Gastroesophageal sphincter (tissue), 4 donors: Measurements from ENCODE around the gene IMMP2L. TPM values are rescaled to one million over a fixed set of nuclear protein-coding genes. Genes with fewer than 3 reads are reported as not detected.
"Not testable (repeated sequence)": the region's sequence is repeated elsewhere in the genome, so short reads cannot be mapped to it uniquely, and the experiment has no call there.

ENCODE experiments used
- ATAC-seq: fragments of 150-250 bp; one replicate; pipeline ENCODE4 v1.9.1; 2016; ENCODE audit warnings: mild to moderate bottlenecking, moderate library complexity
- H3K27ac ChIP-seq, 4 donors: fragments of 200-600 bp; sonication (generic) in 3 of 4; 1 replicate in 3 of 4; 2 replicates in 1 of 4; pipeline ENCODE4 v1.5.1; 2016 to 2019
- H3K27me3 ChIP-seq: fragments of 200-600 bp; sonication (generic); one replicate; pipeline ENCODE4 v1.5.1; 2019
- H3K36me3 ChIP-seq, 2 donors: fragments of 200-600 bp; sonication (generic); one replicate each; pipeline ENCODE4 v1.5.1; 2019; ENCODE audit warnings: control low read depth in 1 of 2
- H3K4me1 ChIP-seq, 3 donors: fragments of 200-600 bp; sonication (generic); 1 replicate in 2 of 3; 2 replicates in 1 of 3; pipeline ENCODE4 v1.5.1; 2016 to 2019; ENCODE audit warnings: control low read depth in 2 of 3
- H3K4me3 ChIP-seq, 2 donors: fragments of 200-600 bp; sonication (generic); one replicate each; pipeline ENCODE4 v1.5.1; 2019; ENCODE audit warnings: mild to moderate bottlenecking in 1 of 2, moderate library complexity in 1 of 2
- H3K9me3 ChIP-seq, 3 donors: fragments of 200-600 bp; sonication (generic); one replicate each; pipeline ENCODE4 v1.5.1; 2017 to 2019; ENCODE audit warnings: control low read depth in 2 of 3
- EP300 ChIP-seq: sonication (generic); formaldehyde crosslinking; IDR thresholded peaks from one replicate; pipeline ENCODE4 v1.6.1; 2017; ENCODE audit warnings: antibody characterized with exemption, mild to moderate bottlenecking
- POLR2A ChIP-seq, 2 donors: fragments of 450-650 bp; IDR thresholded peaks; one replicate each; pipeline ENCODE4 v1.6.1; 2017; ENCODE audit warnings: antibody characterized with exemption in 2 of 2, mild to moderate bottlenecking in 2 of 2, moderate library complexity in 1 of 2
- POLR2AphosphoS5 ChIP-seq: sonication (generic); formaldehyde crosslinking; IDR thresholded peaks from one replicate; pipeline ENCODE4 v1.6.1; 2017; ENCODE audit warnings: antibody characterized with exemption
- WGBS, 2 donors: methylation state at CpG; one replicate each; pipeline ENCODE4 v1.1.5; 2018; ENCODE audit warnings: low coverage in 1 of 2; 5-methylcytosine and 5-hydroxymethylcytosine counted together
- total RNA-seq, 4 donors: library from RNA; depleted of rRNA; stranded (reverse); fragments of >200 nt; gene quantifications; one replicate each; pipeline ENCODE4 v1.1.0, GENCODE V29; 2016
- TF ChIP-seq, protein P1 (sequence below), 4 experiments: fragments of 200-600 bp in 2 of 4; fragments of 450-650 bp in 2 of 4; sonication (generic) in 1 of 4; IDR thresholded peaks; one replicate each; pipeline ENCODE4 v1.5.1; 2017 to 2019; ENCODE audit warnings: antibody characterized with exemption in 4 of 4, mild to moderate bottlenecking in 2 of 4, moderate library complexity in 2 of 4

The IMMP2L gene
- total RNA-seq, 4 donors from 2014 or later = 13.6 to 38.5 (median 30.1) TPM

DNA sequence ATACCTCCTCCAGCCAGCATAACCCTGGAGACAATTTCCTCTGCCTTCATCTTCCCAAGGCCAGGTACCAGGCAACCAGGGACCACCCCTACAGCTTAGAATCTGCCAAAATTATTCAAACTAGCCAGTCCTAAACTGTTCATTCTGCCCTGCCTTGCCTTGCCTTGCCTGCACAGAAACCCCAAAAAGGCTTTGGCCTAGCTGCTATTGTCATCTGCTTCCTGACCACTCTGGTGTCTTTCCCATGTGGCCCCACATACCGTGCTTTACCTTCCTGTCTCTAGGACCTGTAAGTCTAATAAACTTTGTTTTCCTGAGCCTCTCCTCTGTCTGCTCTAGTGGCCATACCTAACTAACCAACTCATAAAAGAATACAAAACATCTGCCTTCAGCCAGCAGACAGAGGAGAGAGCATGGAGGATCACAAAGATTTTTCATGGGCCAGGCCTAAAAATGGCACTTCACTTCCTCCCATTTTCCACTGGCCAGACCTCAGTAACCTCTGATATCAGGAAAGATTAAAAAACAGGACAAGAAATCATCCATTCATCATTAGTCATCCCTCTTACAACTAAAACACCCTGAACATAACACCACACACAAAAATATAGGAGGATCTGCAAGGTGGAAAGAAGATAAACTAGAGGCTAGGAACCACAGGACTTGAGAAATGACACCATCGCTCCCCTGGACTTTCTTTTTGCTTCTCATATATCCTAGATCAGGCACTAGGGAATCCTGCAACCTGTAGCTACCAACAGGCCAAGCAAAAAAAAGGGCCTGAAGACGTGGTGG, 51.5 kb downstream of the IMMP2L start:
- Histone ChIP-seq H3K4me1 (no peaks in the 10 kb centered on the region), H3K36me3 (no peaks in the 10 kb centered on the region), H3K27ac (no peak overlapping the region), H3K27me3 (no peaks in the 10 kb centered on the region), H3K4me3 (no peak overlapping the region), H3K9me3 (no peaks in the 10 kb centered on the region)
- WGBS, 2 donors = 92 to 100% methylated on average over 2 of the region's 3 CpGs
- no peak for TF ChIP-seq POLR2A (IDR thresholded peaks at IDR 0.05)
- TF ChIP-seq EP300 = no peak
- TF ChIP-seq POLR2AphosphoS5 = no peak
- TF ChIP-seq, protein P1, sequence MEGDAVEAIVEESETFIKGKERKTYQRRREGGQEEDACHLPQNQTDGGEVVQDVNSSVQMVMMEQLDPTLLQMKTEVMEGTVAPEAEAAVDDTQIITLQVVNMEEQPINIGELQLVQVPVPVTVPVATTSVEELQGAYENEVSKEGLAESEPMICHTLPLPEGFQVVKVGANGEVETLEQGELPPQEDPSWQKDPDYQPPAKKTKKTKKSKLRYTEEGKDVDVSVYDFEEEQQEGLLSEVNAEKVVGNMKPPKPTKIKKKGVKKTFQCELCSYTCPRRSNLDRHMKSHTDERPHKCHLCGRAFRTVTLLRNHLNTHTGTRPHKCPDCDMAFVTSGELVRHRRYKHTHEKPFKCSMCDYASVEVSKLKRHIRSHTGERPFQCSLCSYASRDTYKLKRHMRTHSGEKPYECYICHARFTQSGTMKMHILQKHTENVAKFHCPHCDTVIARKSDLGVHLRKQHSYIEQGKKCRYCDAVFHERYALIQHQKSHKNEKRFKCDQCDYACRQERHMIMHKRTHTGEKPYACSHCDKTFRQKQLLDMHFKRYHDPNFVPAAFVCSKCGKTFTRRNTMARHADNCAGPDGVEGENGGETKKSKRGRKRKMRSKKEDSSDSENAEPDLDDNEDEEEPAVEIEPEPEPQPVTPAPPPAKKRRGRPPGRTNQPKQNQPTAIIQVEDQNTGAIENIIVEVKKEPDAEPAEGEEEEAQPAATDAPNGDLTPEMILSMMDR (IDR thresholded peaks at IDR 0.05) = no peak
- no peak for ATAC-seq

DNA sequence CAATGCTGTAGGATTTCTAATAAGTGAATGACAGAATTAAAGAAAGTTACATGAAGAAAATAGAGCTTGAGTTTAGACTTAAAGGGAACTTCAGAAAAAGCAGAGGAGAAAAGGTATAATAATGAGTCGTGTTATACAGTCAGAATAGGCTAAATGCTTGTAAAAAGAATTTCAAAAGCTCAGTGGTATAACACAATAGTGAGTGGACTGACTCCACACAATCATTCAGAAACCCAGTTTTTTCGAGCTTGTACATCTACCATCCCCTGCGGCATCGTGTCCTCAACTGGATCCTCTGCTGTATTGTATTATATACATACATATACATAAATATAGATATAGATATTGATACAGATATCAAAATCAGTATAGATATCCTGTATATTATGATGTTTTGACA, 52.2 kb downstream of the IMMP2L start:
- no peak overlapping the region for H3K27ac ChIP-seq
- H3K36me3 ChIP-seq = no peaks in the 10 kb centered on the region
- ATAC-seq = no peak
- 90 to 92% methylated on average over 4 of the region's 4 CpGs for WGBS, 2 donors
- no peaks in the 10 kb centered on the region for H3K27me3 ChIP-seq
- H3K4me3 ChIP-seq = no peak overlapping the region
- no peaks in the 10 kb centered on the region for H3K4me1 ChIP-seq
- no peaks in the 10 kb centered on the region for H3K9me3 ChIP-seq
- no peak for TF ChIP-seq POLR2A (IDR thresholded peaks at IDR 0.05)
- TF ChIP-seq, protein P1 (IDR thresholded peaks at IDR 0.05) = no peak
- no peak for TF ChIP-seq EP300
- TF ChIP-seq POLR2AphosphoS5 = no peak

DNA sequence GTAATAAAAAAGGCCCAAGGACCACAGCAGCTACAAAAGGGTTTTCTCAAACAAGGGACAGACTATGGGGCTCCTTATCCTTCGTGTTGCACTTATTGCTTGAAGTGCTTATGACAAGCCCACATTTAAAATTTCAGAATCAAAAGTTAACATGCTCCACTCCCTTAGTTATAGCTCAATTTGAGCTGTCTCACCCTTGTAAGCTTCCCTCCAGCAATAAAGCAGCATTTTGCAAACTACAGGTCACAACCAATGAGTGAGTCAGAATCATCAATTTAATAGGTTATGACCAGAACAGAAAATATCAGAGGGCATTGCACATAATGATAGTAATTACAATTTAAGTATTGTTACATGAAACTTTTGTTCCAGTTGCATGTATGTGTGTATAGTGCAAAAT, 53.0 kb downstream of the IMMP2L start:
- H3K27ac ChIP-seq = no peak overlapping the region
- 63 to 67% methylated on average over 1 of the region's 1 CpG for WGBS, 2 donors
- no peak for ATAC-seq
- TF ChIP-seq POLR2A (IDR thresholded peaks at IDR 0.05) = no peak
- H3K9me3 ChIP-seq = no peaks in the 10 kb centered on the region
- no peaks in the 10 kb centered on the region for H3K27me3 ChIP-seq
- no peaks in the 10 kb centered on the region for H3K36me3 ChIP-seq
- H3K4me1 ChIP-seq = no peaks in the 10 kb centered on the region
- no peak overlapping the region for H3K4me3 ChIP-seq

DNA sequence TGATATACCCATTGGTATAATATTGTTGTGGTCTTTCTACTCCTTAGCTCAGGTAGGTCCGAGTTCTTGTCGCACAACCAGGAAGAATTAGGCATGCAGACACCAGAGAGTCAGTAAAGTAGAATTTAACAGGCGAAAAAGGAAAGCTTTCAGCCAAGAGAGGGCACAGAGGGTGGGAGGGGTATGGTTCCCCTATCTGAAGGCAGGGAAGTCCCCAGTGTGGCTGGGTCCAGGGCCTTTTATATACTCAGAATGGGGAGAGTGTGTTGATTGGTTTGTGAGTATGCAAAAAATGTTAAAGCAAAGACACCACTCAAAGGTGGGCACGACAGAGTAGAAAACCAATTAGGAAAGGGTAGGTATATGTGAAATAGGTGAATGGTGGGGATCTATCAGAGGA, 53.9 kb downstream of the IMMP2L start:
- Histone ChIP-seq H3K4me3 (no peak overlapping the region), H3K27ac (no peak overlapping the region), H3K9me3 (no peaks in the 10 kb centered on the region), H3K27me3 (no peaks in the 10 kb centered on the region), H3K4me1 (no peaks in the 10 kb centered on the region), H3K36me3 (no peaks in the 10 kb centered on the region)
- ATAC-seq = no peak
- TF ChIP-seq POLR2AphosphoS5 = no peak
- TF ChIP-seq, protein P1 (IDR thresholded peaks at IDR 0.05) = no peak
- no peak for TF ChIP-seq EP300
- no peak for TF ChIP-seq POLR2A (IDR thresholded peaks at IDR 0.05)
- WGBS, 2 donors = 80 to 94% methylated on average over 1 to 4 of the region's 4 CpGs

DNA sequence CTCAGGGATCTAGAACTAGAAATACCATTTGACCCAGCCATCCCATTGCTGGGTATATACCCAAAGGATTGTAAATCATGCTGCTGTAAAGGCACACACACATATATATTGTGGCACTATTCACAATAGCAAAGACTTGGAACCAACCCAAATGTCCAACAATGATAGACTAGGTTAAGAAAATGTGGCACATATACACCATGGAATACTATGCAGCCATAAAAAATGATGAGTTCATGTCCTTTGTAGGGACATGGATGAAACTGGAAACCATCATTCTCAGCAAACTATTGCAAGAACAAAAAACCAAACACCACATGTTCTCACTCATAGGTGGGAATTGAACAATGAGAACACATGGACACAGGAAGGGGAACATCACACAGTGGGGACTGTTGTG, 56.9 kb downstream of the IMMP2L start:
- H3K4me3 ChIP-seq, H3K36me3 ChIP-seq, H3K27ac ChIP-seq, ATAC-seq, H3K9me3 ChIP-seq, H3K4me1 ChIP-seq, H3K27me3 ChIP-seq: not testable (repeated sequence)

DNA sequence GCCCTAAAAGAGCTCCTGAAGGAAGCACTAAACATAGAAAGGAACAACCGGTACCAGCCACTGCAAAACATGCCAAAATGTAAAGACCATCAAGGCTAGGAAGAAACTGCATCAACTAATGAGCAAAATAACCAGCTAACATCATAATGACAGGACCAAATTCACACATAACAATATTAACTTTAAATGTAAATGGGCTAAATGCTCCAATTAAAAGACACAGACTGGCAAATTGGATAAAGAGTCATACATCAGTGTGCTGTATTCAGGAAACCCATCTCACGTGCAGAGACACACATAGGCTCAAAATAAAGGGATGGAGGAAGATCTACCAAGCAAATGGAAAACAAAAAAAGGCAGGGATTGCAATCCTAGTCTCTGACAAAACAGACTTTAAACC, 60.5 kb downstream of the IMMP2L start:
- not testable (repeated sequence) for H3K4me3 ChIP-seq, H3K27ac ChIP-seq, ATAC-seq, H3K27me3 ChIP-seq, H3K9me3 ChIP-seq, H3K4me1 ChIP-seq, H3K36me3 ChIP-seq
- 88 to 93% methylated on average over 2 of the region's 2 CpGs for WGBS, 2 donors
